Renal cortical epithelial cell (primary cell): ENCODE results near the gene NOP10. TPM values are rescaled to one million over a fixed set of nuclear protein-coding genes. Genes with fewer than 3 reads are reported as not detected.
"Not testable (repeated sequence)": the region's sequence is repeated elsewhere in the genome, so short reads cannot be mapped to it uniquely, and the experiment has no call there.

ENCODE experiments used
- DNase-seq: peaks from one replicate; pipeline ENCODE4 v3.0.0-alpha.2; 2011; ENCODE audit warnings: low read depth
- total RNA-seq: library from RNA; depleted of rRNA; stranded (reverse); fragments of >200 nt; gene quantifications from 2 replicates; pipeline ENCODE4 v1.2.3, GENCODE V29; 2014

NOP10 gene
- total RNA-seq, 1 donor from 2014 or later: 147 TPM

- DNase-seq: no peak
Measured at GRCh38 chr15:34358948-34359347, 16.0 kb upstream of the NOP10 start.

GRCh38 chr15:34358367-34358766, 15.4 kb upstream of the NOP10 start:
- no peak for DNase-seq

- DNase-seq: no peak
Measured at GRCh38 chr15:34357653-34358052, 14.7 kb upstream of the NOP10 start.

DNA sequence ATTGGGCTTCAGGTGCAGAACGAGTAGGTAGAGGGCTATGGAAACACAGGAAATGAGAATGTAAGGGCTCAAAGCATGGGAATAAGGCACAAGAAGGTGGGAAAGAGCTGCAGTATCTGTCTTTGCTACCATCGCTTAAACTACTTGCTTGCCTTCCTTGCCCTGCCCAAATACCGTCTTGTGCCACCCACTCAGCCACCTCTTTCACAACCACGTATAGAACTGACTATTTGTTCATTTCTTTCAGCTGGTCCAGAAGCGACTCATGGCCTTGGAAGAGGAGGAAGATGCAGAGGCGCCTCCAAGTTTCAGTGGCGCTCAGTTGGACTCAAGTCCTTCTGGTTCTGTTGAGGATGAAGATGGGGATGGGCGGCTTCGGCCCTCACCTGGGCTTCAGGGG, 12.3 kb upstream of the NOP10 start:
- no peak for DNase-seq

GRCh38 chr15:34354286-34354685, 11.3 kb upstream of the NOP10 start:
- no peak for DNase-seq

DNA sequence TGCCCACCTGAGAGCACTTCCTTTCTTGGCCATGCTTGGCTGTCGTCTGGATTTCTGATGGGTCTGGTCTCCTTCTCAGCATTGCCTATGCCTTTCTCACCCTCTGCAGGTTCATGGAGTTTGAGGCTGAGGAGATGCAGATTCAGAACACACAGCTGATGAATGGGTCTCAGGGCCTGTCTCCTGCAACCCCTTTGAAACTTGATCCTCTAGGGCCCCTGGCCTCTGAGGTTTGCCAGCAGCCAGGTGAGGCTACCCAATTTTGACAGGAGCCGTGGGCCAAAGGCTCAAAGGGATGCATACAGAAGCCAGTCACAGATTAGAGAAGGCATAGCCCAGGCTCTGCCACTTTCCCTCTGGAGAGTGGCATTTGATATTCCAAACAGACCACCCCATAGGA, 10.7 kb upstream of the NOP10 start:
- DNase-seq: no peak

- DNase-seq: not testable (repeated sequence)
Measured at GRCh38 chr15:34352996-34353395, 10.1 kb upstream of the NOP10 start.

DNA sequence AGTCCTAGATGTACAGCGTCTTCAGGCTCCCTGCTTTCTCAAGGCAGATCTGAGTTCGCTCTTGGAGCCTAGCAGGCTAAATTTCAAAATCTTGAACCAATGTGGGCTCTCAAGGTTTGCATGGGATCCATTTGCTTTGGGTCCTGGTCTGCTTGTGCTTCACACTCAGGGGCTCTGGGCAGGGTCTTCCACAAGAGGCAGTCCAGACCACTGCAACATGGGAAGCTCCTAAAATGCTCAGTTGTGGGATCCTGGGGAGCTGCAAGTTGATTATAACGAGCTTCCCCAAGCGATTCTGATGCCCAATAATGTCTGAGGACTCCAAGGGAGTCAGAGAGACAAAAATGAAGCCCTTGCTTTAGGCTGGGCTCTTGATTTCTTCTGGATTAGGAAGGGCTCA, 6.8 kb upstream of the NOP10 start:
- no peak for DNase-seq

- no peak for DNase-seq
Measured at GRCh38 chr15:34348735-34349300, 5.9 kb upstream of the NOP10 start.

GRCh38 chr15:34347951-34348638, 5.2 kb upstream of the NOP10 start:
- DNase-seq: no peak

GRCh38 chr15:34342213-34342736, 661 bp downstream of the NOP10 start:
- not testable (repeated sequence) for DNase-seq

GRCh38 chr15:34341381-34342212, 1.3 kb downstream of the NOP10 start:
- no peak for DNase-seq

GRCh38 chr15:34339946-34340345, 3.0 kb downstream of the NOP10 start:
- no peak for DNase-seq

DNA sequence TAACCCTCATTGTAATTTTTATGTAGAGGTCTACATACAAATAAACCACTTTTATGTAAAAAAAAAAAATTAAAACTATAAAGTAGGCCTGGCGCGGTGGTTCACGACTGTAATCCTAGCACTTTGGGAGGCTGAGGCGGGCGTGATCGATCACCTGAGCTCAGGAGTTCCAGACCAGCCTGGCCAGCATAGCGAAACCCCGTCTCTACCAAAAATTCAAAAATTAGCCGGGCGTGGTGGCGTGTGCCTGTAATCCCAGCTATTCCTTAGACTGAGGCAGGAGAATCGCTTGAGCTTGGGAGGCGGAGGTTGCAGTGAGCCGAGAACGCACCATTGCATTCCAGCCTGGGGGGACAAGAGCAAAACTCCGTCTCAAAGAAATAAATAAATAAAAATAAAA, 4.6 kb downstream of the NOP10 start:
- no peak for DNase-seq

DNA sequence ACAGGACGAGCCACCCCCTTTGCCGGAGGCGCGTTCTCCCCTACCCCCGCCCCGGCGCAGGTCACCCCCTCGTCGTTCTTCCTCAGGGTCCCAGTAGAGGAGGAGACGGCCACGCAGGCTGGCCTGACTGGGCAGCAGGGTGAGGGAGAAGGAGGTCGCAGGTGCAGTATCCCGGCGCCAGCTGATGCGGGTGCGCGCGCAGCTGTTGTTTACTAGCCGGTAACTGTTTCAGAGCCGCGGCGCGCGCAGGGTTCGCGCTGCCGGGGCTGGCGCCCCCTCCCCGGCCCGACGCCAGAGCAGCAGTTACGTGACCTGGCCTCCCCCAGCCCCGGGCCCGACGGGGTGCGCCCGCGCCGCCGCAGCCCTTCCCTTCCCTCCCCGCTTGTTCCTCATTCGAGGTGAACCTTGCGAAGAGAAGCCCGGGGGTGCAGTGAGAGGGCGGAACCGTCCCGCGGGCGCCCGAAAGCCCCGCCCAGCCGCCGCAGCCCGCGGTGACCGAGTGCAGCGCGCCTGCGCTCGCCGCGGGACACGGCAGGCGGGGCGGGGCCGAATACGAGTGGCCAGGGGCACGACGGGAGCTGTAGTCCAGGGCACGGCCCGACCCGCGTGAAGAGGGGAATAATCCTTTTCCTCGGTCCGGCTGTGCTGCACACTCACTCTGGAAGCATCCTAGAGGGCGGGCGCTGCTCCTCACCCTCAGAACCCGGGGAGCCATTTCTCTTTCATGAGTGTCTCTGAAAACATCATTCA, 5.2 kb downstream of the NOP10 start, which contains the start of gene SLC12A6:
TSS of gene SLC12A6 (minus strand) at position 225 of the 750 bp plus-strand sequence. CDS start 1,101 bp downstream, outside the sequence.
- peak; percentile 73 for DNase-seq

DNA sequence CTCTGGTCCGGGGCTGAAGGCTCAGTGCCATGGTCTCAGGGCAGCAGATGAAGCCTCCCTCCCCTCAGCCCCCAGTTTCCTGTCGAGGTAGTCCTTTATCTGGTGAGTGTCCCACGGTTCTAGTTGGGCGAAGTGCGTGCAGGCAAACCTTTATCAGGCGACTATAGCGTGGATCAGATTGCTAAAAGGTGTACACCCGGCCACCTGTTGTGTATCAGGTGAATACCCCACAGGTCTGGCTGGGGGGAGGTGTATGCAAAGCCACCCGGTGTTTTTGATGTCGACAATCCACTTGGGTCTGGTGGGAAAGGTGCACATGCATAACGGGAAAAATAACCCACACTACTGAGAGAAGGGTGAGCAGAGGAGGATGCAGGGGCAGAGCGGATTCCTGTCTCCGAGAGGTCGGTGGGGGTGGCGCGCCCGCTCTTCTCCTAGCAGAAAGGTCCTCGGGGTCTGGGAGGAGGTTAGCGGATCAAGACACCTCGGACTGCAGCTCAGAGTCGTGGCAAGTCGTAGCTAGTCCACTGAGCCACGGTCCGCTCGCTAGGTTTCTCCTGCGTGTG, 5.9 kb downstream of the NOP10 start:
- DNase-seq: no peak

GRCh38 chr15:34336231-34336990, 6.5 kb downstream of the NOP10 start:
- no peak for DNase-seq

- peak; percentile 31 for DNase-seq
Measured at GRCh38 chr15:34335176-34336032, 7.5 kb downstream of the NOP10 start.

GRCh38 chr15:34334672-34335071, 8.3 kb downstream of the NOP10 start:
- no peak for DNase-seq
